Stomach (tissue), 4 donors: ENCODE results near the gene CSTF1.

Experiments
- CTCF ChIP-seq, 7 experiments: fragments of 450-650 bp in 4 of 7; fragments of 200-600 bp in 3 of 7; sonication (generic) in 3 of 7; IDR thresholded peaks; one replicate each; pipeline ENCODE4 v1.5.1; 2016 to 2019; ENCODE audit warnings: antibody characterized with exemption in 7 of 7, control low read depth in 2 of 7, mild to moderate bottlenecking in 1 of 7
- EP300 ChIP-seq: sonication (generic); formaldehyde crosslinking; IDR thresholded peaks from one replicate; pipeline ENCODE4 v1.6.1; 2017; ENCODE audit warnings: antibody characterized with exemption

GRCh38 chr20:56381501-56381900 lies 10.9 kb upstream of the CSTF1 start:
- TF ChIP-seq EP300 (no peak), CTCF (IDR thresholded peaks at IDR 0.05) (no peak)
